ENCODE data around the gene CRMP1.

- no peak for TF ChIP-seq CTCF (IDR thresholded peaks at IDR 0.05)
- no peak for TF ChIP-seq POLR2A (IDR thresholded peaks at IDR 0.05)
Observed at GRCh38 chr4:5825321-5826041, 67.4 kb downstream of the CRMP1 start.

Measured in adrenal gland (tissue), 5 donors.